Measurements from ENCODE around the gene NEK11.

DNA sequence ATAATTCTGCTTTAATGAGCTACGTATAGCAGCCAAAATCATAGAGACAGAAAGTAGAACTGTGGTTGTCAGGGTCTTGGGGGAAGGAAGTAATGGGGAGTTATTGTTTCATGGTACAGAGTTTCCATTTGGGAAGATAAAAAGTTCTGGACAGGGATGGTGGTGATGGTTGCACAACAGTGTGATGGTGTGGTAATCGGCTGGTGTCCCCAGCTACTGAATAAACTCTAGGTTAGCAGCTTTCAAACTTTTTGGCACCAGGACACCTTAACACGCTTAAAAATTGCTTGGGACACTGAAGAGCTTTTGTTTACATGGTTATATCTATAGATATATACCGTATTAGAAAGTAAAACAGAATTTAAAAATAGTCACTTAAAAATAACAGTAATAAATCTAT lies 166.0 kb downstream of the NEK11 start:
- no peak for TF ChIP-seq GABPA (IDR thresholded peaks at IDR 0.05; ENCODE audit: low read depth)
- TF ChIP-seq, protein P1, sequence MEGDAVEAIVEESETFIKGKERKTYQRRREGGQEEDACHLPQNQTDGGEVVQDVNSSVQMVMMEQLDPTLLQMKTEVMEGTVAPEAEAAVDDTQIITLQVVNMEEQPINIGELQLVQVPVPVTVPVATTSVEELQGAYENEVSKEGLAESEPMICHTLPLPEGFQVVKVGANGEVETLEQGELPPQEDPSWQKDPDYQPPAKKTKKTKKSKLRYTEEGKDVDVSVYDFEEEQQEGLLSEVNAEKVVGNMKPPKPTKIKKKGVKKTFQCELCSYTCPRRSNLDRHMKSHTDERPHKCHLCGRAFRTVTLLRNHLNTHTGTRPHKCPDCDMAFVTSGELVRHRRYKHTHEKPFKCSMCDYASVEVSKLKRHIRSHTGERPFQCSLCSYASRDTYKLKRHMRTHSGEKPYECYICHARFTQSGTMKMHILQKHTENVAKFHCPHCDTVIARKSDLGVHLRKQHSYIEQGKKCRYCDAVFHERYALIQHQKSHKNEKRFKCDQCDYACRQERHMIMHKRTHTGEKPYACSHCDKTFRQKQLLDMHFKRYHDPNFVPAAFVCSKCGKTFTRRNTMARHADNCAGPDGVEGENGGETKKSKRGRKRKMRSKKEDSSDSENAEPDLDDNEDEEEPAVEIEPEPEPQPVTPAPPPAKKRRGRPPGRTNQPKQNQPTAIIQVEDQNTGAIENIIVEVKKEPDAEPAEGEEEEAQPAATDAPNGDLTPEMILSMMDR (IDR thresholded peaks at IDR 0.05): no peak

Data from SK-N-SH (cell line).